Heart right ventricle (tissue), 16 donors: ENCODE measurements around the gene FKBP15. TPM values are rescaled to one million over a fixed set of nuclear protein-coding genes. Genes with fewer than 3 reads are reported as not detected.

Source experiments
- ATAC-seq, 8 donors: fragments of 200-7000 bp; cut with Tn5 transposase; one replicate each; pipeline ENCODE4 v1.9.1; 2020; ENCODE audit warnings: mild to moderate bottlenecking in 8 of 8, moderate library complexity in 8 of 8, moderate number of reproducible peaks in 1 of 8
- DNase-seq, 2 donors: peaks; one replicate each; pipeline ENCODE4 v3.0.0-alpha.2; 2020
- H3K27ac ChIP-seq, 10 donors: fragments of 200-600 bp; sonication (generic) in 2 of 10; one replicate each; pipeline versions ENCODE4 v1.5.0 to v1.8.0; 2020 to 2022; ENCODE audit warnings: mild to moderate bottlenecking in 3 of 10
- H3K27me3 ChIP-seq, 7 donors: fragments of 200-600 bp; one replicate each; pipeline ENCODE4 v1.8.0; 2021 to 2022; ENCODE audit warnings: mild to moderate bottlenecking in 2 of 7
- H3K36me3 ChIP-seq, 9 donors: fragments of 200-600 bp; sonication (generic) in 1 of 9; one replicate each; pipeline versions ENCODE4 v1.5.0 to v1.8.0; 2020 to 2022; ENCODE audit warnings: mild to moderate bottlenecking in 2 of 9
- H3K4me1 ChIP-seq, 9 donors: fragments of 200-600 bp; sonication (generic) in 1 of 9; one replicate each; pipeline versions ENCODE4 v1.5.0 to v1.8.0; 2020 to 2022; ENCODE audit warnings: mild to moderate bottlenecking in 4 of 9
- H3K4me3 ChIP-seq, 10 donors: fragments of 200-600 bp; sonication (generic) in 2 of 10; one replicate each; pipeline versions ENCODE4 v1.5.0 to v1.8.0; 2020 to 2022; ENCODE audit warnings: mild to moderate bottlenecking in 7 of 10, moderate library complexity in 2 of 10
- H3K9me3 ChIP-seq, 11 donors: fragments of 200-600 bp in 10 of 11; sonication (generic) in 2 of 11; one replicate each; pipeline versions ENCODE4 v1.5.0 to v1.8.0; 2013 to 2022; ENCODE audit warnings: mild to moderate bottlenecking in 2 of 11, control low read depth in 1 of 11, moderate library complexity in 1 of 11
- CTCF ChIP-seq, 9 donors: fragments of 200-600 bp; sonication (generic) in 2 of 9; IDR thresholded peaks; one replicate each; pipeline versions ENCODE4 v1.5.0 to v1.8.0; 2021 to 2022; ENCODE audit warnings: antibody characterized with exemption in 9 of 9, mild to moderate bottlenecking in 5 of 9, moderate library complexity in 1 of 9
- WGBS, 2 donors: extraction: QIAGEN DNeasy Blood & Tissue Kit; methylation state at CpG; one replicate each; pipeline ENCODE4 v1.1.7; 2013; ENCODE audit warnings: inconsistent platforms in 1 of 2; 5-methylcytosine and 5-hydroxymethylcytosine counted together
- intact Hi-C, 10 donors: fragments of 100-400 bp; cut with DNase I; formaldehyde crosslinking; loops; one replicate each; pipeline versions ENCODE4 v1.11.1 to v1.14.2; 2022
- polyA plus RNA-seq, 2 donors: library from polyadenylated mRNA; stranded (reverse); fragments of 200-250 nt; gene quantifications; one replicate each; pipeline ENCODE4 v1.2.3, GENCODE V29; 2013
- total RNA-seq, 10 donors: library from RNA; stranded (reverse); fragmentation: NEBNext Ultra II Directional in 3 of 10; extraction: Animal tissue kit (Norgen Biotek cat#: 25700) in 3 of 10; gene quantifications; one replicate each; pipeline versions ENCODE4 v1.2.1 to v1.2.4, GENCODE V29; 2021 to 2023
- donor health status: Arrhythmogenic right ventricular cardiomyopathy.
- donor health status: ischemic (EF 13 %, LVEDD 7.1; RV severe dilation, severe dysfunction).
- donor health status: healthy with polysubstance abuse.
- donor health status: DM: no; HTN: yes; CAD: no.
- donor health status: DM: no; HTN: no; CAD: no.
- donor health status: ischemic (EF 25% LVEDD 6.9; RV normal size, moderate dysfunction).
- donor health status: ischemic (EF 25% LVEDD 5.7; RV mildly dilated, moderate dysfunction).
- donor health status: healthy.
- donor health status: DM: yes; HTN: yes; CAD: no.
- donor health status: Ischemic cardiomyopathy.
- donor health status: ischemic (EF 35%, LVEDD 5.7; RV mildly dilated, moderate dysfunction).
- donor health status: nonischemic (EF 11% LVEDD 7.7; RV severe dilation, severe dysfunction).
- donor health status: DM: yes; HTN: yes; CAD: no.
- donor health status: PGD.
- donor health status: ischemic (EF 29% LVEDD 5.4; RV normal size, mild dysfunction).
- donor health status: nonischemic (EF 23%, LVEDD 6.1; RV moderate dilation, normal function).

FKBP15 gene
- total and polyA plus RNA-seq, 12 donors = 10.7 to 27.9 (median 19.8) TPM

DNA sequence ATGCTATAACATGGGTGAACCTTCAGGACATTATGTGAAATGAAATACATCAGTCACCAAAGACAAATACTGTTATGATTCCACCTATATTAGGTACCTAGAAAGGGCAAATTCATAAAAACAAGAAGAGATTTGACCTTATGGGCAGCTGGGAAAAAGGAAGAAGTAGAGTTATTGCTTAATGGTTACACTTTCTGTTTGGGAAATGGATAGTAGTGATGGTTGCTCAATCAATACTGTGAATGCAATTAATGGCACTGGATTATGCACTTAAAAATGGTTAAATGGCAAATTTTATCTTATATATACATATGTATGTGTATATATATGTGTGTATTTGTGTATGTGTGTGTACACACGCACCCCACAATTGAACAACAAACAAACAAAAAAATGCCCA, 15.2 kb downstream of the FKBP15 start:
- peak overlapping the region in 1 of 10 donors; percentile 48 for H3K27ac ChIP-seq
- H3K4me3 ChIP-seq = no peak overlapping the region
- 93 to 95% methylated on average over 1 of the region's 1 CpG for WGBS, 2 donors
- no peak for ATAC-seq
- TF ChIP-seq CTCF (IDR thresholded peaks at IDR 0.05) = no peak
- H3K9me3 ChIP-seq = no peaks in the 10 kb centered on the region
- DNase-seq = no peak
- peaks cover 0 to 18% (median 0%) of the 10 kb centered on the region in 9 donors for H3K4me1 ChIP-seq
- intact Hi-C loops = no loop called here
- H3K27me3 ChIP-seq = no peaks in the 10 kb centered on the region
- peaks cover 0 to 100% (median 50%) of the 10 kb centered on the region in 9 donors for H3K36me3 ChIP-seq

- H3K27me3 ChIP-seq = no peaks in the 10 kb centered on the region
- ATAC-seq (no peak), DNase-seq (no peak)
- peaks cover 0 to 18% (median 0%) of the 10 kb centered on the region in 9 donors for H3K4me1 ChIP-seq
- no peak overlapping the region for H3K4me3 ChIP-seq
- intact Hi-C loops = no loop called here
- H3K27ac ChIP-seq = peak overlapping the region in 1 of 10 donors; percentile 48
- 83 to 86% methylated on average over 2 of the region's 2 CpGs for WGBS, 2 donors
- no peak for TF ChIP-seq CTCF (IDR thresholded peaks at IDR 0.05)
- peaks cover 0 to 100% (median 50%) of the 10 kb centered on the region in 9 donors for H3K36me3 ChIP-seq
- no peaks in the 10 kb centered on the region for H3K9me3 ChIP-seq
These were observed 15.6 kb downstream of the FKBP15 start for GRCh38 chr9:113205432-113205831.

DNA sequence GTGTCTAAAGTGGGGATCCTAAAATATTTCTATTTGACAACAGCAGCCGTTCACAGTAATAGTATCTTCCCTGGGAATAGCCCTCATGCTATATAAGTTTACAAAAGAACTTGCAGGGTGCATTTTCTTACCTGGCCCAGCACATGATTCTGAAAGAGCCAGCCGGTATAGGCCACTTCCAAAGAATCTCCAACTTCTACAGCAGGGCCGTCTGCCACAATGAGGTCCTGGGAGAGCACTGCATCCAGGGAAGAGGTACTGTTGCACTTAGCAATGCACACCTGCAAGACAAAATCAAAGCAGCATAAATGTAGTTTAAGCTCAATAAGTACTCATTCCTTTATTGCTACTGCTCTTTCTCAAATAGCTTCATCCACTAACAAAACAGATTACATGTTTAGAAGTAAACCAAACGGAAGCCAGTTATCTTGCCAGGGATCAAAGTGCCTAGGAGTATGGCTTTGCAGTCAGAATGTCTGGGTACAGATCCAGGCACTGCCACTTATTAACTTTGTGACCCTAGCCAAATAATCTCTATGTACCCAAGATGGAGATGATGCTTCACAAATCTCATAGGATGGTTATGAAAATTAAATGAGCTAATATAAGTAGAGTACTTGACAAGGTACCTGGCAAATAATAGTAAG, 21.3 kb downstream of the FKBP15 start:
- Histone ChIP-seq H3K4me3 (no peak overlapping the region), H3K27ac (no peak overlapping the region), H3K9me3 (no peaks in the 10 kb centered on the region), H3K4me1 (no peaks in the 10 kb centered on the region), H3K27me3 (no peaks in the 10 kb centered on the region), H3K36me3 (peaks cover 0 to 100% (median 55%) of the 10 kb centered on the region in 9 donors)
- WGBS, 2 donors = 71 to 81% methylated on average over 4 of the region's 4 CpGs
- ATAC-seq = no peak
- no peak for TF ChIP-seq CTCF (IDR thresholded peaks at IDR 0.05)
- intact Hi-C loops = no loop called here
- no peak for DNase-seq

GRCh38 chr9:113192455-113192854, 28.6 kb downstream of the FKBP15 start:
- 43 to 69% methylated on average over 2 of the region's 2 CpGs for WGBS, 2 donors
- Histone ChIP-seq H3K27ac (no peak overlapping the region), H3K4me1 (peaks cover 0 to 20% (median 0%) of the 10 kb centered on the region in 9 donors), H3K27me3 (no peaks in the 10 kb centered on the region), H3K9me3 (no peaks in the 10 kb centered on the region), H3K36me3 (peaks cover 0 to 100% (median 36%) of the 10 kb centered on the region in 9 donors), H3K4me3 (no peak overlapping the region)
- DNase-seq (no peak), ATAC-seq (no peak)
- TF ChIP-seq CTCF (IDR thresholded peaks at IDR 0.05) = no peak
- intact Hi-C loops = no loop called here
